HG03108 (cell line): Measurements from ENCODE around the gene PCBD1.
"Not testable (repeated sequence)": the region's sequence is repeated elsewhere in the genome, so short reads cannot be mapped to it uniquely, and the experiment has no call there.

Experiments used
- ATAC-seq: cut with Tn5 transposase; IDR thresholded peaks from one replicate; pipeline ENCODE4 v1.9.1; 2021; ENCODE audit warnings: moderate library complexity; ENCODE audit not compliant: unreplicated experiment

Gene PCBD1

DNA sequence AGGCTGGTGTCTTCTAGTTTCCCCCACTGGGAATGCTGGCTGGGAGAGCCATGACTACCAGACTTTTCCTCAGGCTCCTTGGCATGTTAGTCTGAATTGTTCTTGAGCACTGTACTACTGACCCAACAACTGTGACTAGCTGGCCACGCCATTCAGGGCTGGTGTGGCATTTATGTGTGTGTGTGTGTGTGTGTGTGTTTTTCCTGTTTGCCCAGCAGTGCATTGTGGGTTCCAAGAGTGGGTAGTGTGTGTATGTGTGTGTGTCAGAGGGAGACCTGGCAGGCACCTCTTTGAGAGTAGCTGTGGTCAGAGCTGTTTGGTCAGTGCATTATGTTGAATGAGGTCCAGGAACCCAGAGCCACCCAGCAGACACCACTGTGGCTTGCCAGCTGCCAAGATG is 9.2 kb downstream of the PCBD1 start:
- ATAC-seq, result no peak

DNA sequence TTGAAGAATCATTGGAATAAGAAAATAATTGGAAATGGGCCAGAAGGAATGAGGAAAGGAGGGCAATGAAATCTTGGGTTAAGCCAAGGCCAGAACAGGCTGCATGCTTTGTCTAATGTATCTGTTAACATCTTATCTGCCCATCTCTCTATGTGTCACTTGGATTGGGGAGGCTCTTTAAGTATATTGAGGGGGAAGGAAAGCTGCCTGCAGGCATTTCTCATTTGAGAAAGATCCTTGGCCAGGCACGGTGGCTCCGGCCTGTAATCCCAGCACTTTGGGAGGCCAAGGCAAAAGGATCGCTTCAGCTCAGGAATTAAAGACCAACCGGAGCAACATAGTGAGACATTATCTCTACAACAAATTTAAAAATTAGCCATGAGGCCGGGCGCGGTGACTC is 14.3 kb downstream of the PCBD1 start:
- ATAC-seq, result no peak

DNA sequence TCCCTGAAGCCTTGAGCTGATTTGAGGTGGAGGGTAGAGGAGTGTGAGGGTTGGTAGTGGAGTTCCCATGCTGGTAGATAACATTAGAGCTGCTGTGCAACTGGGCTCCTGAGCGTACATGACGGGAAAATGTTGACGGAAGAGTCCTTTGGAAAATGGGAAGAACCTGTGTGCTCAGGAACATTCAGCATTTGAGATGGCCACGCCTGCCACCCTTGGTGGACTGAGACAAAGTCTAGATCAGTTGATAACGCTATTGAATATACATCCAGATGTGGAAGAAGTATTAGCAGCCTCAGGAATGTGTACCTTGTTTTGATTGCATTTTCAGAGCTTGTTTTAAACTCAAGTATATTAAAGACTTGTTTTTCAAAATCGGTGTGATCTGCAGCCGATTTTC is 16.1 kb downstream of the PCBD1 start:
- no peak for ATAC-seq

DNA sequence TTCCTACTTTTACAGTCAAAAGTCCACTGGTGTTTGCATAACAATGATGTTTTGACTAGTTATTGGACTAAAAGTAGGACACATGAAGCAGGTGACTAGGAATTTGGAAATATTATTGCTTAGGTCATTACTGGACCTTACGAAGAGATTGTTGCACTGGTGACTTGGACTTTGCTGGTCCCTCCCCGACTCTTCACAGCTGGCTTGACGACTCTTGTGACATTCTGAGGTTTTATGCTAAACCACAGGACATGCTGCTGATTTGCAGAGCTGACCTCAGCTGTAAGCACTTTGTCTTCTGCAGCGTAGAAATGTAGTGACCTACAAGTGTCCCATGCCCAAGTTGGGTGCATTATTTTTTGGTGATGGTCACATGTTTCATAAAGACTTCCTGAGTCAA is 21.9 kb downstream of the PCBD1 start:
- no peak for ATAC-seq

DNA sequence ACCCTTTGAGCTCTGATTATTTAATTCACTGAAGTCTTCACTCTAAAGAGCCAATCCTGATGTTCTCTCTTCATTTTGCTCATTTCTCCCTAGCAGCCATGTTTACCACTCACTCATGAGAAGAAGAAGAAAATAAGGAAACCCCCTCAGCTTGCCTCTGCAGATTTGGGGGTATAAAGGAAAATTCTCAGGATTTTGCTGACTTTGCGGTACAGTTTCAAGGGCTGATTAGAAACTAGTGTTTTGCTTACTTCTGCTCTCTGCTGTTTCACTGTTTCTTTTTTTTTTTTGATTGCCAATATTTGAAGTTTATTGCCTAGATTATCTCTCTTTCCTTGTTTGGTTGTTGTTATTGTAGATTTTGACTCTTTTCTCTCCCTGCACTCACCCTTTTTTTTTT is 23.4 kb downstream of the PCBD1 start:
- ATAC-seq, result no peak

DNA sequence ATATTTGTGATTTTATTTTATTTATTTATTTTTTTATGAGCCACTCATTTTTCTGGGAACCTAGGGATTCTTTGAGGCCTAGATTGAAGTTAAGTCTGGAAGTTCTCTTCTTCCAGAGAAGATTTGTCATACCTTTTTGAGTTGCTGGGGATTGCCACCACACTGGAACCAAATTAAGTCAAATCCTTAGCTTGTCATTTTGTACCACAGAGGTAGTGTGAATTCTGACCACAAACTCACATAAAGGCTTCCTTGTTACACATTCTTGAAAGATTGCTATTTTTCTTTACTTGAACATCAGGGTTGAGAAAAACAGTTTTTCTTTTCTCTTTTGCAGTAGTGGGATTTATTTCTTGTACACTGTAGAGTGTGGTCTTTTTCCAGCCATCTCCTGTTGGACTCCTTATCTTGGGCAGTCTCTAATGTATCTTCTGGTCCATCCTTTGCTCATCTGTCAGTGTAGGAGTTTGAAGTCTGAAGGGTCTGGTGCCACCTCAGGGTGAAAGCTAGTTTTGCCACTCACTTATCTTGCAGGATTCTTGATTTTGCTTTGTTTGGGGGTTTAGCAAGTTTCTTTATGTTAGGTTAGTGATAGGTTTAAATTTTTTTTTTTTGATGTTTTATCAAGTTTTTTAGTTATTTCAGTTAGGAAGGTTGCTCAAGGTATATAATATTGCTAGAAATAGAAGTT is 24.8 kb downstream of the PCBD1 start:
- ATAC-seq, result no peak

DNA sequence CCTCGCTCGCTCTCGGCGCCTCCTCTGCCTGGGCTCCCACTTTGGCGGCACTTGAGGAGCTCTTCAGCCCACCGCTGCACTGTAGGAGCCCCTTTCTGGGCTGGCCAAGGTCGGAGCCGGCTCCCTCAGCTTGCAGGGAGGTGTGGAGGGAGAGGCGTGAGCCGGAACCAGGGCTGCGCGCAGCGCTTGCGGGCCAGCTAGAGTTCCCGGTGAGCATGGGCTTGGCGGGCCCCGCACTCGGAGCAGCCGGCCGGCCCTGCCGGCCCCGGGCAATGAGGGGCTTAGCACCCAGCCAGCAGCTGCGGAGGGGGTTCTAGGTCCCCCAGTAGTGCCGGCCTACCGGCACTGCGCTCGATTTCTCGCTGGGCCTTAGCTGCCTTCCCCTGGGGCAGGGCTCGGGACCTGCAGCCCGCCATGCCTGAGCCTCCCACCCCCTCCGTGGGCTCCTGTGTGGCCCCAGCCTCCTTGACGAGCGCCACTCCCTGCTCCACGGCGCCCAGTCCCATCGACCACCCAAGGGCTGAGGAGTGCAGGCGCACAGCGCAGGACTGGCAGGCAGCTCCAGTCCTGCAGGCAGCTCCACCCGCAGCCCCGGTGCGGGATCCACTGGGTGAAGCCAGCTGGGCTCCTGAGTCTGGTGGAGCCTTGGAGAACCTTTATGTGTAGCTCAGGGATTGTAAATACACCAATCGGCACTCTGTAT is 26.7 kb downstream of the PCBD1 start:
- not testable (repeated sequence) for ATAC-seq

DNA sequence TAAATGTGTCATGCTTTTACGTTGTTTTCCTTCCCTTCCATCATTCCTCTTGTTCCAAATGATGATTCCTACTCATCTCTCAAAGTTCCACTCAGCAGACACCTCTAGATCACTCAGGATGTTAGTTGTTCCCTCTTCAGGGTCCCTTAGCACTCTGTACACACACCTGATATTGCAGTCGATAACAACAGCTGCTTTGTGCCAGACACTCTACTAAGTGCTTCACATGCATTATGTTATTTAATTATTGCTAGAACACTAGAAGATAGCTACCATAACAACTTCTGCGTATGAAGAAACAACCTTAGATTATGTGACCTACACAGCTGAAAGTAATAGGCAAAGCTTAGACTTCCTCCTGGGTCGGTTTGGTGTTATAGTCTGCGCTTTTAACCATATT is 29.6 kb downstream of the PCBD1 start:
- ATAC-seq, result no peak

DNA sequence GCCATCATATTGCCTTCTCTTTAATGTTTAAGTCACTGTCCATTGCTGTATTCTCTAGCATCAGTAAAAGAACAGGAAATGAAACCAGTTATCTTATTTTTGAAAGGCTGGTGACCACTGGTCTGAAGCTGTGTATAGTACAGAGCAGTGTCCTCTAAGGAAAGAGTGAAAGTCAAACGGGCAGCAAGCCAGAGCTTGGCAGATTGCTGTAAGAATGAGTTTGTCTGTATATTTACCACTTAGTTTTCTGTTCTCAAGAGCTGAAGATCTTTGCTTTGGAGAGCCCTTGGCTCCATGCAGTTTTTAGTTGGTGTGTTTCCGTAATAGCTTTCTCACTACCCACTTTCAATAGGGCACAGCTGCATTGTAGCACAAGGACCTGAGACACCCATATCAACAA is 31.9 kb downstream of the PCBD1 start:
- no peak for ATAC-seq

DNA sequence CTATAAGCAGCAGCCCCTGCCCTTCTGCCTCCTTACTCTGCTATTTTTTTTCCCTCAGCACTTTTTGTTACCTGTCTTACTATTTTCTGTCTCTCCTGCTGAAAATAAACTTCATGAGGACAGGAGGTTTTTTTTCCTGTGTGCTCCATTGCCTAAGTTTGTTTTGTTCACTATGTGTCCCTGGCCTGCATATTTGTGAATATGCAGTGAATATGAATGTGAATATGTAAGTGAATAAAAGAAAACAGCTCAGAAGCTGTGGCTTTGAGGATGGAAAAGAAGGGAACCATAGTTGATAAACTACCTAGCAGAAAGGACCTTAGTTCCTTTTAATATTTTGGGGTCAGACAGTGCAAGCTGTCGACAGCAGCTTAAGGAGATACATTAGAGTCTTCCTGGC is 34.9 kb downstream of the PCBD1 start:
- no peak for ATAC-seq

DNA sequence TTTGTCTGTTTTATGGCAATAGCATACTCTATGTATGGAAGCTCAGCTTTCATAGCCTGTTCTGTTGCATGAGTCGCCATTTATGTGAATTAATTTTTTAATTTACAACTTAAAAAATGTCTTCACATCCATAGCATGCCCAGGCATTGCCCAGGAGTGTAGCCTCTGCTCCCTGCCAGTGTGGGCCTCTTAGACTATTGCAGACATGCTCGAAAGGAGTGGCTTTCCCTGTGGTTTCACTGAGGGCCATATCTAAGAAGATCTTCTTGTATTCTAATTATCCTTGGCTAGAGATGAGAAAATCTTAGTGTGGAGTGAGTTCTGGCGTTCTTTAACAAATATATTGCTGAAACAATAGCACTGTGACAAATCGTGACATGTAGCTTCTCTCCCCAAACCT is 35.3 kb downstream of the PCBD1 start:
- ATAC-seq, result no peak

DNA sequence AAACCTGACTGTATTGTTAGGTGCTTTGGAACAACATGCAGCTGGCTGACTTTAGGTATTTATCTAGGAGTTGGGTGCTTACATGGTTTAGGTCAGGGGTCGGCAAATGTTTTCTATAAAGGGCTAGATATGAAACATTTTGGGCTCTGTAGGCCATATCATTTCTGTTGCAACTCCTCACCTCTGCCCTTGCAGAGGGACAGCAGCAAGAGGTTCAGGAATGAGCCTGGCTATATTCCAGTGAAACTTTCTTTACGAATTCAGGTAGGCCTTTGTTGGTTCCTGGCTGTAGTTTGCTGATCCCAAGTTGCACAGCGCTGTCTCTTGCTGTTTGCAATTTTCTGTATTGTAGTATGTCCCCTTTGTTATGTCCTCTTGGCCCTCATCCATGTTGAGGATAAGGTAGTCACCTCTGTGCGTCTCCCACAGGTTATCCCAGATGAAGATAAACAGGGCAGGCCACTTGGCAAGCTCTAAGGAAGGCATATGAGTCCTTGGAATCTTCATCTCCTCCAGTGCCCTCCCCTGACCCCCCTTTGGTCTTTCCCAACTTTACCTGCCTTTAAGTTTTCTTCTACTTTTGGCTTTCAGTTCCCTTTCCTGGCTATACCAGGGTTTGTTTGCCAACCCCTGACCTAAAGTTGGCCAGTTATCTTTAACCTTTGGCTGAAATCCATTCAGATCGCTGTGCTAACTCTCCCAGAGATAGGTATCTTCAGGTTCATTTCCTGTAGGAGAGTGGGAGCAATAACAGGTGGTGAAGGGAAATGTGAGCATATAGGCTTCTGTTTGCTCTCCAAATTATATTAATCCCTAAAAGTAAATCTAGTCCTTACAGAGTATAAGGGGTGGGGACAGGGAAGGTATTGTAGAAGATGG is 36.5 kb downstream of the PCBD1 start:
- no peak for ATAC-seq

DNA sequence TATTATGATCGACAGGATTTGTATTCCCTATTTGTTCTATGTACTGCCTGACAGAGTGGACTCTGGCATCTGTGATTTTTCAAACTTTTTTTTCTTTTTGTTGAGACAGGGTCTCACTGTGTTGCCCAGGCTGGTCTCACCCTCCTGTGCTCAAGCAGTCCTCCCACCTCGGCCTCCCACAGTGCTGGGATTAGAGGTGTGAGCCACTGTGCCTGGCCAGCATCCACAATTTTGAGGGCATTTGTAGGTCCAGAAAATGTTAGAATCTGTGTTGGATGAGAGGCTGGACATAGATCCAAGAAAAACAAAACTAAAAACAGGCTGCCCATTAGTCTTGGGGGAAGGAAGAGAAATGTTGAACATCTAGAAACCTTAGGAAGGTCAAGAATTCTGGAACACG is 38.3 kb downstream of the PCBD1 start:
- ATAC-seq, result no peak

DNA sequence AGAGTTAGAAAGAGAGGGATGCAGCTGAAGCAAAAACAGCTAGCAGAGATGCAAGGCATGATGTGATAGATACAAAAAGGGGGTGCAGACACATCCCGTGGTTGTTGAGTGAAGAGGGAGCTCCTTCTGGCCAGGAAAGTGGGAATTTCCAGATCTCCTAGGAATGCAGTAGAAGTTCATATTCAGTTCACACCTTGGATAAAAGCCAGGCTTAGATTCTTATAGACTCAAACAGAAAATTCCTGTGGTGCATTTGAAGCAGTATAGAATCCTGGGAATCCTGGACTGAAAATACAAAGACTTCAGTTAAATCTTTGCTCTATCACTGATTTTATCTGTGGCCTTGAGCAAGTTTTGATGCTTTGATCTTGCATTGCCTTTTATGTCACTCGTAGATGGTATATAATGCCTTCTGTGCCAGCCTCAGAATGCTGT is 38.8 kb downstream of the PCBD1 start:
- ATAC-seq, result no peak

DNA sequence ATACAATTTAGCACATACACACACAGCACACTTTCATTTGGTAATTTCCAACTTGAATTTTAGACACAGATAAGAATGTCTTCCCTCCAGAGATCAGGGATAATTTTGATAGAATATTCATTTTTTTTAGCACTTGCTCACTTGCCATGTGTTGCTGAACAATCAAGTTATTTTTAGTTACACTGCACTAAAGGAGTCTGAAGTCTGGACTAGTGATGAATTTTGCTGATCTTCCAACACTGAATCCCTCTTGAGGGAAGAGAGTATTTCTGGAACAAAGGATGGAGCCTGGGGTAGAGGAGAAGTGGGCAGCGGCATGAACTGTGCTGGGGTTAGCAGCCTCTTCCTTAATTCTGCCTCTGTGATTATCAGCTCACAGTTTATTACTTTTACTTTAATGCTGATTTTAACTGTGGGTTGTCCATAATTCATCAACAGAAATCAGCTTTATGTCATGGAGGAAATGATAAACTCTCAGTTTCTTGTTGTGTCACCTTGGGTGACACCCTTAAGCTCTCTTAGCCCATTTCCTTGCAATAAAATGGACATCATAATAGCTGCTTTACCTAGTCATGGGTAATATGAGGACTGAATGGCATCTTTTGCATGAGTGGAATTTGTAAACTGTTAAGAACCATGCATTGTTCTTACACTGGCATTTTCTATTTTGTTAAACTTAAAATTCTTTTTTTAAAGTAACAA is 40.6 kb downstream of the PCBD1 start:
- no peak for ATAC-seq

DNA sequence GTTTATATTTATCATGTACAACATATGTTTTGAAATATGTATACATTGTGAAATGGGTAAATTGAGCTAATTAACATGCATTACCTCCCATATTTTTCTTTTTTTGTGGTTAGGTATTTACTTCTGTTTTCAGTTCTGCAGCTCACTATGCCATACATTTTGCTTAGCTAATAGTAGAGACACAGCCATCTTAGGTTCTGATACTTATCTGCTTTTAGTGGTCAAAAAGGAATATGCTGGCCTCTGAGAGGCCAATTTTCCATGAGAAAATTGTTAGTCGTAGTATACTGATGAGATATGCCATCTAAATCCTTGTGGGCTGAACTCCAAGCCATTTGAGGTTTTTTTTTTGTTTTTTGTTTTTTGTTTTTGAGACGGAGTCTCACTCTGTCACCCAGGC is 41.6 kb downstream of the PCBD1 start:
- no peak for ATAC-seq

DNA sequence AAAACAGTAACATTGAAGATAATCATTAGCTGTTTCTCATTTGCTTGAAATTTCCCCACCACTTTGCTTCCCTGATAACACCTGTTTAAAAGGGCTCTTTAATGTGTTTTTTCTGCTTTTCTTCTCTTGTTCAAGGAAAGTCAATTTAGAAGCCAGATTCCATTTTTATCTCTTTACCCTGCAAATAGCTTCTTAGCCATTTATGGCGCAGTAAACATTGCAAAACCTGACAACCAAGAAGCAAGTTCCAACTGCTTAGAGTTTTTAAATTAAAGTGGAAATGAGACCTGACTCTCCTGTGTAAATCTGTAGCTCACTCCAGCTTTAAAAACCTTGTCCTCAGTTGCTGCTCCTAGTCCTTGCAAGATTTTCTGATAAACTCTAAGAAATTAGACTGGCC is 42.5 kb downstream of the PCBD1 start:
- no peak for ATAC-seq

DNA sequence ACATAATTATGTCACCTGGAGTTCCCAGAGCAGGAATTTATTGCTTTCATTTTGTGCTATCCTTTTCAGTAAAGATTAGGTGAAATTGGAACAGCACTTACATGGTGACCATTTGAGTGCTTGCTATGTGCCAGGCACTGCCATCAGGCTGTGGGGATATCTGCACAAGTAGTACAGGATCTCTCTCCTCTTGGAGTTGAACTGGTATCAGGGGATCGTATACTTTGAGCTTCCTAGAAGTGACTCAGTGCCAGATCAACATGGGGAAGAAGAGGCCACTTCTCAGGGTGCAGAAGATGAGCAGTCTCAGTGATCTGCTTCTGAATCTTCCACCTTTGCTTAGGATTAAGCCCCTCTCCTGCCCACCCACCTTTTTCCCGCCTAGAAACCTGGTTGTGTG is 43.1 kb downstream of the PCBD1 start:
- no peak for ATAC-seq

DNA sequence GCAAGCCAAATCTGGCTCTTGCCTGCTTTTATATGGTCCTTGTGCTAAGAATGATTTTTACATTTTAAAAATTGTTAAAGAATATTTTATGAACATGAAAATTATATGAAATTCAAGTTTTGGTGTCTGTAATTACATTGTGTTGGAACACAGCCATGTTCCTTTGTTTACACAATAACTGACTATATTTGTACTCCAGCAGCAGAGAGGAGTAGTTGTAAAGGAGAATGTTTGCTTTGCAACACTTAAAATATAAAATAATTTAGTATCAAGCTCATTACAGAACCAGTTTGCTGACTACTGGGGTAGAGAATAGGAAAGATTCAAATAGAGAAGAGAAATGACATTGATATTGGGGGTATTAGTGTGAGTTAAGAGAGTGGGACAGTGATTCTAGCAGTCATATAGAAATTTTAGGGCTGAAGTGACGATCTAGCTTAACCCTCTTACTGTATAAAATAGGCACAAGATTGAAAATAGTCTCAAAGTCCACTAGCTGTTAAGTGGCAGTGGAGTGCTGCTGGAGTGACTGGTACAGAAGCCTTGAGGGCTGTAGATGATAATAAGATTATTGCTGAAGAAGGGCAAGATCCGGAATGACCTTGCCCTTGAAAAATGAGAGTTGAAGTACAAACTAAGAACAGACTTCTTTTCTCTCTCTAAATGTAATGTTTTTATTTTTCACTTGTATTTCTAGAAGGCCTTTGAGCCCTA is 44.4 kb downstream of the PCBD1 start:
- ATAC-seq, result no peak

DNA sequence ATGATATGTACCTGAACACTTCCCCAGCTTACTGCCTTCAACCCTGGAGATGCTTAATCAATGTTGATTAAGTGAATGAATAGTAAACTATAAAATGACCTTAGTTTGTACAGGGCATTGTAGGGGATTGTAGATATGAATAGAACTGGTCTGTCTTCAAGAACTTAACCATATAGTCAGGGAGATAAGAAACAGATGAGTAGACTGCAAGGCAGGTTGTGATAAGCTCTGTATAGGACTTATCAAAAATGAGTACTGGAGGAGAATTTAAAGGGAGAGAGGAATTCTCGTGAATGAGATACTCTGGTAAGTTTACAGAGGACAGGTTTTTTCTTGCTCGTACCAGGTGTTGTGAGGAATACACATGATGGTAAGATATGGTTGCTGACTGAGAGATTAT is 45.0 kb downstream of the PCBD1 start:
- ATAC-seq, result no peak

DNA sequence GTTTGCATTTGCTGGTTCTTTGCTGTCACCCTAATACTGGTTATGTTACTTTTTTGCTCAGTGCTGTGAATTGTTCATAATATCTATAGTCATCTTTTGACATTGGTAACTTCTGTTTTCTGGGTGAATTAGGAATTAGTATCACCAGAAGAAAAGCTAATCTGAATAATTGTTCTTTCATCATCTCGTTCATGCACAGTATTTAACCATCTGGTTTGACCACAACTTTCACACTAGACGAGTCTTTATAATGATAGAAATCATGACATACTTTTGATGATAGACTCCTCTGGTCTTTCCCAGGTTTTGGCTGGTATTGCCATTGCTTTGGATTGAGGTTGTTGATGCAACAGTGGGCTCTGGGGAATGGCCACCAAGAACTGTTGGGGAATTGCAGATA is 47.5 kb downstream of the PCBD1 start:
- no peak for ATAC-seq
